ENCODE results near the gene TBCEL. TPM values are rescaled to one million over a fixed set of nuclear protein-coding genes. Genes with fewer than 3 reads are reported as not detected.
"Not testable (repeated sequence)": the region's sequence is repeated elsewhere in the genome, so short reads cannot be mapped to it uniquely, and the experiment has no call there.

The TBCEL gene
- total RNA-seq, 1 experiment from 2014 or later = 18.3 TPM

- DNase-seq (ENCODE audit: low read depth) = no peak
- in situ Hi-C loops (cut with HindIII; ENCODE audit: low pct_unique_long_range_greater_than_20kb, low sequenced_read_pairs) = no loop called here
These were observed 89.7 kb downstream of the TBCEL start for GRCh38 chr11:121113611-121114010.

GRCh38 chr11:121115024-121115423 lies 91.1 kb downstream of the TBCEL start:
- in situ Hi-C loops (cut with HindIII; ENCODE audit: low pct_unique_long_range_greater_than_20kb, low sequenced_read_pairs); DNase-seq (ENCODE audit: low read depth): not testable (repeated sequence)

- no peak for DNase-seq (ENCODE audit: low read depth)
- in situ Hi-C loops (cut with HindIII; ENCODE audit: low pct_unique_long_range_greater_than_20kb, low sequenced_read_pairs) = no loop called here
These were observed 93.9 kb downstream of the TBCEL start for GRCh38 chr11:121117788-121118187.

- no peak for DNase-seq (ENCODE audit: low read depth)
- in situ Hi-C loops (cut with HindIII; ENCODE audit: low pct_unique_long_range_greater_than_20kb, low sequenced_read_pairs) = no loop called here
These were observed 95.5 kb downstream of the TBCEL start for GRCh38 chr11:121119440-121119839.

- in situ Hi-C loops (cut with HindIII; ENCODE audit: low pct_unique_long_range_greater_than_20kb, low sequenced_read_pairs) = no loop called here
- DNase-seq (ENCODE audit: low read depth) = no peak
These were observed 98.4 kb downstream of the TBCEL start for GRCh38 chr11:121122328-121122727.

- DNase-seq (ENCODE audit: low read depth) = no peak
- in situ Hi-C loops (cut with HindIII; ENCODE audit: low pct_unique_long_range_greater_than_20kb, low sequenced_read_pairs) = no loop called here
These were observed 99.7 kb downstream of the TBCEL start for GRCh38 chr11:121123496-121124069.

GRCh38 chr11:121127809-121128208 lies 103.9 kb downstream of the TBCEL start:
- DNase-seq (ENCODE audit: low read depth) = no peak
- in situ Hi-C loops (cut with HindIII; ENCODE audit: low pct_unique_long_range_greater_than_20kb, low sequenced_read_pairs) = no loop called here

- in situ Hi-C loops (cut with HindIII; ENCODE audit: low pct_unique_long_range_greater_than_20kb, low sequenced_read_pairs) = no loop called here
These were observed 105.7 kb downstream of the TBCEL start for GRCh38 chr11:121129362-121130340.

GRCh38 chr11:121131656-121132055 lies 107.8 kb downstream of the TBCEL start:
- in situ Hi-C loops (cut with HindIII; ENCODE audit: low pct_unique_long_range_greater_than_20kb, low sequenced_read_pairs) = no loop called here
- peak; percentile 61 for DNase-seq (ENCODE audit: low read depth)

More at GRCh38 chr11:121129362-121130340, 105.7 kb downstream of the TBCEL start:
- DNase-seq (ENCODE audit: low read depth) = no peak

GRCh38 chr11:121132211-121132976 lies 108.5 kb downstream of the TBCEL start:
- in situ Hi-C loops (cut with HindIII; ENCODE audit: low pct_unique_long_range_greater_than_20kb, low sequenced_read_pairs) = no loop called here
- peak; percentile 80 for DNase-seq (ENCODE audit: low read depth)

- DNase-seq (ENCODE audit: low read depth) = peak; percentile 45
- in situ Hi-C loops (cut with HindIII; ENCODE audit: low pct_unique_long_range_greater_than_20kb, low sequenced_read_pairs) = no loop called here
These were observed 110.9 kb downstream of the TBCEL start for GRCh38 chr11:121134741-121135312.

- in situ Hi-C loops (cut with HindIII; ENCODE audit: low pct_unique_long_range_greater_than_20kb, low sequenced_read_pairs) = no loop called here
- DNase-seq (ENCODE audit: low read depth) = no peak
These were observed 113.1 kb downstream of the TBCEL start for GRCh38 chr11:121137005-121137404.

- no peak for DNase-seq (ENCODE audit: low read depth)
These were observed 114.4 kb downstream of the TBCEL start for GRCh38 chr11:121138259-121138658.

GRCh38 chr11:121140369-121140768 lies 116.5 kb downstream of the TBCEL start:
- no peak for DNase-seq (ENCODE audit: low read depth)
- in situ Hi-C loops (cut with HindIII; ENCODE audit: low pct_unique_long_range_greater_than_20kb, low sequenced_read_pairs) = no loop called here

More at GRCh38 chr11:121138259-121138658, 114.4 kb downstream of the TBCEL start:
- in situ Hi-C loops (cut with HindIII; ENCODE audit: low pct_unique_long_range_greater_than_20kb, low sequenced_read_pairs) = no loop called here

Other genes with a start within 250 kb of the TBCEL start
- 0.78 TPM in 1 of 2 replicates, not detected in the other for gene TECTA, start 77.1 kb downstream of the TBCEL start, total RNA-seq (2014; rRNA removed; shearing (Covaris generic); ENCODE audit: low replicate concordance)

All from Caki2 (cell line).